Smooth muscle cell (in vitro differentiated cells): ENCODE data around the gene PPP1R12B. TPM values are rescaled to one million over a fixed set of nuclear protein-coding genes. Genes with fewer than 3 reads are reported as not detected.
"Not testable (repeated sequence)": the region's sequence is repeated elsewhere in the genome, so short reads cannot be mapped to it uniquely, and the experiment has no call there.

Experiments used
- DNase-seq: peaks from one replicate; lab custom pipeline; 2025; ENCODE audit not compliant: unreplicated experiment; lab: John Stamatoyannopoulos, UW
- H2AFZ ChIP-seq: fragments of 200-600 bp; sonication (generic); 2 replicates; pipeline ENCODE4 v1.6.0; 2016; ENCODE audit warnings: antibody characterized with exemption, low read depth, mild to moderate bottlenecking
- H3F3A ChIP-seq: fragments of 200-600 bp; sonication (generic); 2 replicates; pipeline ENCODE4 v1.6.0; 2017; ENCODE audit warnings: antibody characterized with exemption, low read depth
- H3K27ac ChIP-seq: fragments of 200-600 bp; sonication (generic); 2 replicates; pipeline ENCODE4 v1.5.1; 2016; ENCODE audit warnings: low read depth, mild to moderate bottlenecking
- H3K27me3 ChIP-seq: fragments of 200-600 bp; sonication (generic); 2 replicates; pipeline ENCODE4 v1.6.1; 2016; ENCODE audit warnings: low read depth, mild to moderate bottlenecking
- H3K36me3 ChIP-seq: fragments of 200-600 bp; sonication (generic); 2 replicates; pipeline ENCODE4 v1.5.1; 2016; ENCODE audit warnings: low read depth
- H3K4me1 ChIP-seq: fragments of 200-600 bp; sonication (generic); 2 replicates; pipeline ENCODE4 v1.5.1; 2016; ENCODE audit warnings: low read depth
- H3K4me2 ChIP-seq: fragments of 200-600 bp; sonication (generic); 2 replicates; pipeline ENCODE4 v1.6.0; 2016; ENCODE audit warnings: mild to moderate bottlenecking
- H3K4me3 ChIP-seq: fragments of 200-600 bp; sonication (generic); 2 replicates; pipeline ENCODE4 v1.5.1; 2016; ENCODE audit warnings: mild to moderate bottlenecking
- H3K79me2 ChIP-seq: fragments of 200-600 bp; sonication (generic); 2 replicates; pipeline ENCODE4 v1.6.0; 2016; ENCODE audit warnings: low read depth, mild to moderate bottlenecking
- H3K9ac ChIP-seq: fragments of 200-600 bp; sonication (generic); 2 replicates; pipeline ENCODE4 v1.6.0; 2016; ENCODE audit warnings: low read depth
- H3K9me3 ChIP-seq: fragments of 200-600 bp; sonication (generic); replicated peaks from 2 replicates; pipeline ENCODE4 v1.5.1; 2016; ENCODE audit warnings: low read depth
- H4K20me1 ChIP-seq: fragments of 200-600 bp; sonication (generic); 2 replicates; pipeline ENCODE4 v1.6.0; 2016; ENCODE audit warnings: low read depth
- CTCF ChIP-seq: fragments of 200-600 bp; sonication (generic); IDR thresholded peaks from 2 replicates; pipeline ENCODE4 v1.5.1; 2017; ENCODE audit warnings: borderline replicate concordance, mild to moderate bottlenecking, antibody characterized with exemption; ENCODE audit not compliant: insufficient read depth, poor library complexity, severe bottlenecking
- WGBS: methylation state at CpG from one replicate; pipeline ENCODE4 v1.1.7; 2016; ENCODE audit warnings: low lambda C conversion rate; 5-methylcytosine and 5-hydroxymethylcytosine counted together
- polyA plus RNA-seq: library from polyadenylated mRNA; unstranded; fragments of >200 nt; fragmentation: Nextera tagmentation; extraction: Ambion mirVana; gene quantifications from 2 replicates; pipeline ENCODE4 v1.2.1, GENCODE V29; 2016
- total RNA-seq: library from RNA; depleted of rRNA; stranded (reverse); fragments of >200 nt; gene quantifications from 2 replicates; pipeline ENCODE4 v1.2.3, GENCODE V29; 2014

PPP1R12B gene
- total and polyA plus RNA-seq, 2 experiments from 2014 or later = 2.8 to 6.7 TPM

- Histone ChIP-seq H3K79me2 (no peaks in the 10 kb centered on the region), H3K9me3 (no peaks in the 10 kb centered on the region), H2AFZ (no peak overlapping the region), H4K20me1 (no peaks in the 10 kb centered on the region), H3K9ac (no peak overlapping the region), H3F3A (no peaks in the 10 kb centered on the region), H3K27ac (no peak overlapping the region), H3K36me3 (no peaks in the 10 kb centered on the region), H3K27me3 (peaks cover 11% of the 10 kb centered on the region), H3K4me3 (no peak overlapping the region), H3K4me1 (no peaks in the 10 kb centered on the region), H3K4me2 (no peak overlapping the region)
- 90% methylated on average over 7 of the region's 7 CpGs for WGBS
- no peak for DNase-seq
- no peak for TF ChIP-seq CTCF
Observed at GRCh38 chr1:202628646-202629215, 280.2 kb downstream of the PPP1R12B start.

- H2AFZ ChIP-seq, H3K79me2 ChIP-seq, H4K20me1 ChIP-seq, DNase-seq, H3K4me3 ChIP-seq, H3K9me3 ChIP-seq, H3K9ac ChIP-seq, H3K4me2 ChIP-seq, H3F3A ChIP-seq, H3K4me1 ChIP-seq, H3K36me3 ChIP-seq, H3K27ac ChIP-seq: not testable (repeated sequence)
- 76% methylated on average over 2 of the region's 2 CpGs for WGBS
- H3K27me3 ChIP-seq = peaks cover 11% of the 10 kb centered on the region
Observed at GRCh38 chr1:202629257-202629811, 280.8 kb downstream of the PPP1R12B start.

GRCh38 chr1:202630096-202630495, 281.6 kb downstream of the PPP1R12B start:
- H3K4me3 ChIP-seq, H3K36me3 ChIP-seq, H3K79me2 ChIP-seq, H3K4me1 ChIP-seq, DNase-seq, H4K20me1 ChIP-seq, H3K9me3 ChIP-seq, H3K4me2 ChIP-seq, H3F3A ChIP-seq, H2AFZ ChIP-seq, H3K27ac ChIP-seq, H3K9ac ChIP-seq: not testable (repeated sequence)
- 93% methylated on average over 6 of the region's 6 CpGs for WGBS
- H3K27me3 ChIP-seq = peaks cover 11% of the 10 kb centered on the region

GRCh38 chr1:202630541-202630940, 282.0 kb downstream of the PPP1R12B start:
- Histone ChIP-seq H3K4me2 (no peak overlapping the region), H3K4me3 (no peak overlapping the region), H3K27ac (no peak overlapping the region), H2AFZ (no peak overlapping the region), H3K9me3 (no peaks in the 10 kb centered on the region), H3K27me3 (peaks cover 11% of the 10 kb centered on the region), H3K79me2 (no peaks in the 10 kb centered on the region), H3K9ac (no peak overlapping the region), H3K4me1 (no peaks in the 10 kb centered on the region), H3F3A (no peaks in the 10 kb centered on the region), H3K36me3 (no peaks in the 10 kb centered on the region), H4K20me1 (no peaks in the 10 kb centered on the region)
- 91% methylated on average over 6 of the region's 6 CpGs for WGBS
- no peak for TF ChIP-seq CTCF
- no peak for DNase-seq
